RWPE2 (cell line): ENCODE measurements around the gene NAA38.
"Not testable (repeated sequence)": the region's sequence is repeated elsewhere in the genome, so short reads cannot be mapped to it uniquely, and the experiment has no call there.

Source experiments
- ATAC-seq: fragments of 200-7000 bp; cut with Tn5 transposase; 3 replicates; pipeline ENCODE4 v1.9.1; 2021; ENCODE audit warnings: low read depth
- DNase-seq: peaks from one replicate; pipeline ENCODE4 v3.0.0-alpha.2; 2020; ENCODE audit warnings: low spot score
- H3K27ac ChIP-seq: fragments of 450-650 bp; 2 replicates; pipeline ENCODE4 v1.5.1; 2017; ENCODE audit warnings: mild to moderate bottlenecking; ENCODE audit not compliant: poor library complexity, severe bottlenecking
- H3K27me3 ChIP-seq: fragments of 250-450 bp; sonication (Bioruptor Pico); 2 replicates; pipeline ENCODE4 v1.5.1; 2021; ENCODE audit warnings: mild to moderate bottlenecking, moderate library complexity; ENCODE audit not compliant: insufficient read depth, poor library complexity, severe bottlenecking
- H3K36me3 ChIP-seq: fragments of 250-450 bp; sonication (Bioruptor Pico); 2 replicates; pipeline ENCODE4 v1.5.1; 2020; ENCODE audit warnings: low read depth, mild to moderate bottlenecking, moderate library complexity
- H3K4me1 ChIP-seq: fragments of 250-450 bp; sonication (Bioruptor Pico); 2 replicates; pipeline ENCODE4 v1.5.1; 2021; ENCODE audit warnings: mild to moderate bottlenecking, moderate library complexity; ENCODE audit not compliant: insufficient read depth, poor library complexity, severe bottlenecking
- H3K4me3 ChIP-seq: fragments of 250-450 bp; sonication (Bioruptor Pico); 2 replicates; pipeline ENCODE4 v1.5.1; 2021; ENCODE audit warnings: mild to moderate bottlenecking, moderate library complexity; ENCODE audit not compliant: severe bottlenecking
- H3K9me3 ChIP-seq: fragments of 250-450 bp; sonication (Bioruptor Pico); 2 replicates; pipeline ENCODE4 v1.5.1; 2021; ENCODE audit warnings: mild to moderate bottlenecking, moderate library complexity; ENCODE audit not compliant: severe bottlenecking
- CTCF ChIP-seq: fragments of 450-650 bp; IDR thresholded peaks from one replicate; pipeline ENCODE4 v1.5.1; 2017; ENCODE audit warnings: mild to moderate bottlenecking, moderate library complexity; ENCODE audit not compliant: poor library complexity, severe bottlenecking

NAA38 gene

GRCh38 chr17:7875804-7876370, 18.5 kb upstream of the NAA38 start:
- no peak for TF ChIP-seq CTCF
- no peaks in the 10 kb centered on the region for H3K4me1 ChIP-seq
- H3K27me3 ChIP-seq: no peaks in the 10 kb centered on the region
- H3K36me3 ChIP-seq: peaks cover 81% of the 10 kb centered on the region
- H3K9me3 ChIP-seq: no peaks in the 10 kb centered on the region
- H3K27ac ChIP-seq: no peak overlapping the region
- DNase-seq (no peak), ATAC-seq (no peak)
- no peak overlapping the region for H3K4me3 ChIP-seq

GRCh38 chr17:7873051-7873450, 15.7 kb upstream of the NAA38 start:
- Histone ChIP-seq H3K36me3 (peaks cover 53% of the 10 kb centered on the region), H3K27ac (no peak overlapping the region), H3K27me3 (no peaks in the 10 kb centered on the region), H3K9me3 (no peaks in the 10 kb centered on the region), H3K4me3 (no peak overlapping the region), H3K4me1 (peaks cover 6% of the 10 kb centered on the region)
- no peak for ATAC-seq
- TF ChIP-seq CTCF: no peak
- no peak for DNase-seq

- Histone ChIP-seq H3K36me3 (peaks cover 34% of the 10 kb centered on the region), H3K4me1 (peaks cover 14% of the 10 kb centered on the region), H3K4me3 (no peak overlapping the region), H3K9me3 (no peaks in the 10 kb centered on the region), H3K27me3 (no peaks in the 10 kb centered on the region), H3K27ac (peak overlapping the region; percentile 39)
- no peak for TF ChIP-seq CTCF
- DNase-seq (no peak), ATAC-seq (peak; percentile 93)
Observed at GRCh38 chr17:7867881-7868329, 10.5 kb upstream of the NAA38 start.

GRCh38 chr17:7864995-7865650, 7.8 kb upstream of the NAA38 start:
- Histone ChIP-seq H3K27ac (no peak overlapping the region), H3K9me3 (no peaks in the 10 kb centered on the region), H3K36me3 (peaks cover 32% of the 10 kb centered on the region), H3K4me1 (peaks cover 14% of the 10 kb centered on the region), H3K27me3 (no peaks in the 10 kb centered on the region), H3K4me3 (no peak overlapping the region)
- DNase-seq (no peak), ATAC-seq (no peak)
- no peak for TF ChIP-seq CTCF

GRCh38 chr17:7864384-7864783, 7.0 kb upstream of the NAA38 start:
- peaks cover 37% of the 10 kb centered on the region for H3K36me3 ChIP-seq

More at GRCh38 chr17:7864384-7864783, 7.0 kb upstream of the NAA38 start:
- peaks cover 14% of the 10 kb centered on the region for H3K4me1 ChIP-seq
- not testable (repeated sequence) for H3K27ac ChIP-seq, H3K4me3 ChIP-seq, DNase-seq, ATAC-seq, H3K9me3 ChIP-seq, H3K27me3 ChIP-seq
